Measurements from ENCODE around the gene USP40.

DNA sequence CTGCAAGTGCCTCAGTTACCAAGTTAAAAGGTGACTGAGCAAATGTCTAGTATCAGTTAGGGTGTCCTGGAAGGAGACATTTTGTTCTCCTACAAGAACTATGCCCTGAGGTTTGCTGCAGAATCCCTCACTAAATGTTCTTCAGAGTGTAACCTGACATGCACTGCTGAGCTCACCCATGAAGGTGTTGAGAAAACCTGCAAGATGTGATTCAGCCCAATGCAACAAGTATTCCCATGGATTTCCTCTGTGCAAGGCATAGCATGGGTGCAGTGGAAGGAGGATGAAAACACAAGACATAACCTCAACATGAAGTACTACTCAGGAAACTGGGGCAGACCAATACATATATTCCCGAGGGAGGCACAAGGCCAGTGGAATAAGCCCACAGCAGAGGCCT lies 35.5 kb upstream of the USP40 start:
- no peak for TF ChIP-seq CTCF (conservative IDR thresholded peaks at IDR 0.05 in 1 of 2, IDR thresholded peaks at IDR 0.05 in 1 of 2; ENCODE audit: low read depth in 1 of 2, low read length in 2 of 2)
- no peak for TF ChIP-seq EZH2 (IDR thresholded peaks at IDR 0.05; ENCODE audit: low read length, missing control alignments)
